Measurements from ENCODE around the gene TEX2. TPM values are rescaled to one million over a fixed set of nuclear protein-coding genes. Genes with fewer than 3 reads are reported as not detected.

TEX2 gene
- total RNA-seq, 1 experiment from 2014 or later = 10.8 TPM

GRCh38 chr17:64155751-64156544 lies 107.1 kb downstream of the TEX2 start:
- no peak overlapping the region for H3K27ac Mint-ChIP-seq

More at GRCh38 chr17:64155751-64156544, 107.1 kb downstream of the TEX2 start:
- TF ChIP-seq ESRRA (CRISPR knock-in tag; IDR thresholded peaks at IDR 0.05; ENCODE audit: borderline replicate concordance) (no peak), EMX1 (CRISPR knock-in tag; IDR thresholded peaks at IDR 0.05) (no peak), ZNF138 (CRISPR knock-in tag; conservative IDR thresholded peaks at IDR 0.05) (no peak), RORB (CRISPR knock-in tag; IDR thresholded peaks at IDR 0.05) (no peak), ZSCAN18 (CRISPR knock-in tag; IDR thresholded peaks at IDR 0.05) (no peak), CTCF (IDR thresholded peaks at IDR 0.05) (no peak), OVOL2 (CRISPR knock-in tag; IDR thresholded peaks at IDR 0.05; ENCODE audit: borderline replicate concordance) (no peak), RELA (CRISPR knock-in tag; IDR thresholded peaks at IDR 0.05; ENCODE audit: borderline replicate concordance) (no peak), ARID4B (CRISPR knock-in tag; IDR thresholded peaks at IDR 0.05; ENCODE audit: borderline replicate concordance) (no peak), ZNF396 (CRISPR knock-in tag; IDR thresholded peaks at IDR 0.05; ENCODE audit: borderline replicate concordance) (no peak), TCF7 (CRISPR knock-in tag; IDR thresholded peaks at IDR 0.05; ENCODE audit: low read depth) (no peak), MYBL2 (CRISPR knock-in tag; IDR thresholded peaks at IDR 0.05) (no peak), ZNF425 (CRISPR knock-in tag; conservative IDR thresholded peaks at IDR 0.05) (no peak), FOXP4 (CRISPR knock-in tag; IDR thresholded peaks at IDR 0.05) (no peak), ZNF317 (CRISPR knock-in tag; IDR thresholded peaks at IDR 0.05; ENCODE audit: borderline replicate concordance, low read depth) (no peak), MAX (CRISPR knock-in tag; IDR thresholded peaks at IDR 0.05) (no peak), SMAD4 (CRISPR knock-in tag; IDR thresholded peaks at IDR 0.05) (no peak), IRF2 (CRISPR knock-in tag; IDR thresholded peaks at IDR 0.05; ENCODE audit: borderline replicate concordance, low read depth) (no peak), ELF4 (CRISPR knock-in tag; IDR thresholded peaks at IDR 0.05; ENCODE audit: low read depth) (no peak), ZNF671 (CRISPR knock-in tag; IDR thresholded peaks at IDR 0.05) (no peak)
- Mint-ChIP-seq H3K9me3 (no peaks in the 10 kb centered on the region), H3K4me1 (peaks cover 25% of the 10 kb centered on the region), H3K4me3 (no peak overlapping the region), H3K36me3 (peaks cover 11% of the 10 kb centered on the region), H3K27me3 (ENCODE audit: low read depth) (no peaks in the 10 kb centered on the region)
- DNase-seq (ENCODE audit: low spot score) (no peak), ATAC-seq (no peak)
- POLR2A ChIA-PET = interaction anchor here (1.2 kb wide), 1 partner anchor 9 kb away, joined by 3 read pairs; no protein-coding TSS in a partner anchor
- CTCF ChIA-PET = interaction anchor here (0.8 kb wide), 1 partner anchor 126 kb away, joined by 3 read pairs; no protein-coding TSS in a partner anchor

All from WTC11 (cell line).